Hypothalamus (tissue), 51 donors: ENCODE measurements around the gene PPP1R13B.
A peak's percentile ranks its signal among the peaks of the same experiment; 100 is the strongest.
"Not testable (repeated sequence)": the region's sequence is repeated elsewhere in the genome, so short reads cannot be mapped to it uniquely, and the experiment has no call there.

ENCODE experiments used
- DNase-seq, 51 donors: peaks; one replicate each; lab custom pipeline; 2025; lab: John Stamatoyannopoulos, UW

Gene PPP1R13B

DNA sequence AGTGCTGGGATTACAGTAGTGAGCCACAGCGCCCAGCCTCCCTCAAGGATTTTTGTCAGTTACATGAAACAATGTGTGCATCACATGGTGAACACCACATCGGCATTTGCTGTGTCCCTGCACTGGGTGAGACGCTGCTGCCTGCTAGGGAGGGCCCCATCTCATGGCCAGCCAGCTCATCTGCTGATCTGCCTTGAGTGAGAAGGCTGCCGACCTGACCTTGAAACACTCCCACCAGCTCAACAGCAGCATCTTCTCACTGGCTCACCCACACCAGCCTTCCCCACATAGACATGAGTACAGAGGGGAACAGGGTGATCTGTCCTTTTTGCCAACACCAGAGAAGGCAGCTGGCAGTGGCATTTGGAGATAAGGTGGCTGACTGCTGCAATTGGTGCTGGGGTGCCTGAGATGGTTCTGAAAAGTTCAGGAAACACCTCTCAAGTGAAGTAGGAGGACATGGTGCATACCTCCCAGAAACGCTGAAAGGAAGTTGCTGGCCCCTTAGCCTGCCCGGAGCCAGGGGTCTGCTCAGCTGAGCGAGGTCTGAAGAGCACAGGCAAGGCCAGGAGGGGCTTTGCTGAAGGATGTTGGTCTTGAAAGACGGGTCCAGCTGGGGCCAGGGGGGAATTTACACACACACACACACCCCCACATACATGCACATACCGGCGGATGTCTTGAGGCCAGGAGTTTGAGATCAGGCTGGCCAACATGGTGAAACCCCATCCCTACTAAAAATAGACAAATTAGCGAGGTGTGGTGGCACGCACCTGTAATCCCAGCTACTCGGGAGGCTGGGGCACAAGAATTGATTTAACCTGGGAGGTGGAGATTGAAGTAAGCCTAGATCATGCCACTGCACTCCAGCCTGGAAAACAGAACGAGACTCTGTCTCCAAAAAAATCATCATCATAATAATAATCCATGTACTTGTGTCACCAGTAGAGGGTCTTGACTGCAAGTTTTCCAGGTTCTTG lies 14.3 kb upstream of the PPP1R13B start:
- DNase-seq = no peak

DNA sequence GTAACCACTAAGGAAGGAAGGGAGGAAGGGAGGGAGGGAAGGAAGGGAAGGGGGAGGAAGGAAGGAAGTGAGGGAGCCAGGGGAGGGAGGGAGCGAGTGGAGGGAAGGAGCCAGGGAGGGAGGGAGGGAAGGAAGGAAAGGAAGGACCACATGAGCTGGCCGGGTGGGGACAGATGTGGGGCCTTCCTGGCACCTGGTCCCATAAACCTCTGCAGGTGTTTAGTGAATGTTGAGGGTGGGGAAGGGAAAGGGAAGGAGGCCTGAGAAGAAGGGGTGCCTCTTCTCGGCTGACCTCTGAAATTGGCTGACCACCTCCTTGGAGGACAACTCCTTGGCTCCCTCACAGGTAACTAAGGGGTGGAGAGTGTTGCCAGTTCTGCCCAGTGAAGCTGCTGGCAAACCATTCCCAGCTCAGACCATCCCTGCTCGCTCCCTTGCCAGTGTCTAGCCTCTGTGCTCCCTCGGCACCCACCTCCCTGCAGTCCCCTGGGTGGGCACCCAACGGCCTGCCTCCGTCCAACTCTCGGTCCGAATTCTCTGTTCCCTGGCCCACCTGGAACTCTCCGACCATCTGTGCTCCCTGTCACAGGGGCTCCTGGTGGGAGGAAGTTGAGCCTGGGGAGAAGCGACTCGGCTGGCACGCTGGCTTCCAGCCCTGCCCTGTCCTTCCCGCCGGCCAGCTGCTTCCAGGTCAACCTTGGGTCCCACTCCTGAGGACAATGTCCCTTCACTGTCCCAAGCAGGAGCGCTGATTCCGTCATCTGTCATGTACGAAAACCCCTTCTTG lies 12.2 kb upstream of the PPP1R13B start:
- no peak for DNase-seq

DNA sequence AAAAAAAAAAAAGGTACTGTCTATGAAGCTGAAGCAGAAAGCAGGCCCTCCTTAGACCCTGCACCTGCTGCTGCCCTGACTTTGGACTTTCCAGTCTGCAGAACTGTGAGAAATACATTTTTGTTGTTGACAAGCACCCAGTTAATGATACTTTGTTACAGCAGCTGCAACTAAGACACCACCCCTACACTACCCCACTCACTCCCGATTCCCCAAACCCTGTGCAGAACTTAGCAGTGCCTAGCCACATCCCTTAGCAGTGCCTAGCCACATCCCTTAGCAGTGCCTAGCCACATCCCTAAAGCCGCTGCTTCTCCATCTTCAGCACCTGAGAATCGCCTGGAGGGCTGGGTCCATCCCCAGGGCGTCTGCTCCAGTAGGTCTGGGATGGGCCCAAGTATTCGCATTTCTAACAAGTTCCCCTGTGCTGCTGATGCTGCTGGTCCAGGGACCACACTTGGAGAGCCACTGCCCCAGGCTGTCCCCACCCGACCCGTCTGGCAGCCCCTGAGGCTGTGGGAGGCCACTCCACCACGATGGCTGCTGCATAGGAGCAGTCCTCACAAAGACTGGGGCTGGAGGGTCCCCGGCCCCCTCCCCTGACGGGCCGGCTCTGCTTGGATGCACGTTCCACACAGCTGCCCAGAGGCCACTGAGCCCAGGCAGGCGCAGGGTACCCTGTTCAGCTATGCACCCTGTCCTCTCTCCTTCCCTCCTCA lies 10.8 kb upstream of the PPP1R13B start:
- DNase-seq = no peak

DNA sequence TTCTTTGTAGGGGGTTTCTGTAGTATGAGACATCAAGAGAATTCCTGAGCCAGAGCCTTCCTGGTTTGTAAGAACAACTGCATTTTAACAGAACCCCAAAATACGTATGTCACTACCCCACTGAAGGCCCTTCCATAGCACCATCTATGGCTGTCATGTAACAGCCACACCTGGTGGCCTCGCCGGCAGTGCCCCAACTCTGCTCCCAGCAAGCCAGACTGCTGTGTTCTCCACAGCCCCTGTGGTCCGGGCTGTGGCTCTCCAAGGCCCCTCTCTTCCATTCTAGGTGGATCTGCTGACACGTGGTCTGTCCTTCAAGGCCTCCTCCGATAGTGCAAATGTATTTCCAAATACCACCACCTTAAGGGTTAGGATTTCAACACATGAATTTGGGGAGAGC lies 9.9 kb upstream of the PPP1R13B start:
- no peak for DNase-seq

DNA sequence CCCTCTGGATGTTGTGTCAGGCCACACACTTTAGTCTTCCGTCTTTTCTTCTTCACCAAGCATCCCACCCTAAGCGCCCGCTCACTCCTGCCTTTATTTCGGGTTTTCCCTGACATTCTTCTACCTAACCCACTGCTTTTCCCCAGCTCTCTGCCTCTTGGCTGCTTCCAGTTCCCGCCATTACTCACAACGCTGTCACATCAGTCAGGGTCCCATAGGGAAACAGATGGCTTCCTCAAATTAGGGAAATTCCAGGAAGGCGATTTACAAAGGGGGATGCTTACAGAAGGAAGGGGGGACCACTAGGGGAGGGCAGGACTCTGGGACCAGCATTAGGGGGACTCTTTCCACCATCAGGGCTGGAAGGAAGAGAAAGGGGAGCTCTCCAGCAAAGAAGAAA lies 9.2 kb upstream of the PPP1R13B start:
- DNase-seq = no peak

DNA sequence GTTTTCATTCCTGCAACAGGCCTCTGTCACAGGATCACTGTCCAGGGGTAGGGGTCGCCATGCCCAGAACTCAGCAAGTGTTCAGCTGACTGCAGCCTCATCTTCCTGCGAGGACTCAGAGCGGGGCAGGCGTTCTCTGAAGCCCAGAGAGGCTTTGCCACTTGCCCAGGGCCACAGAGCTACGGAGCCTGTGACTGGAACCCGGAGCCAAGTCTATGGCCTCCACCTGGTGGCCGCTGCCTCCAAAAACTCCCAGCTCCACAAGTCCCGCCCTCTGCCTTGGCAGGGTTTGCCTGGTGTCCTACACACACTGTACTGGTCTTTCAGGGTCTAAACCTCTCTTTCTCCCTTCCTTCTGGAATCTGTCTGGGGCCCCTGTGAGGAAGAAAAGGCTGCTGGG lies 8.7 kb upstream of the PPP1R13B start:
- no peak for DNase-seq

DNA sequence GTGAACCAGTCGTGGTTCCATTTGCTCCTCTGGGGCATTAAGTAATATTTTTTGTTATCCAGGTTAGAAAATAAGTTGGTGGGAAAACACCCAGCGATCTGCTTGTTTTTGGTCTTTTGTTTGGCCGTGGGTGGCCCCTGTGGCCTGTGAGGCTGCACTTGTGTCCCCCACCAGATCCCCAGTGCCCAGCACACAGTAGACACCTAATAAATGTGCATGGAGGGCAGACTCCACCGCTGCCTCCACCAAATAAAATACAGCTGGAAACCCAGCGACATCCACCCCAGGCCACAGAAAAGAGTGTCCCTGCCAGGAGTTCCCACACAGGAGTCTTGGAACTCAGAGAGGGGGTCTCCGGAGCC lies 8.3 kb upstream of the PPP1R13B start:
- no peak for DNase-seq

DNA sequence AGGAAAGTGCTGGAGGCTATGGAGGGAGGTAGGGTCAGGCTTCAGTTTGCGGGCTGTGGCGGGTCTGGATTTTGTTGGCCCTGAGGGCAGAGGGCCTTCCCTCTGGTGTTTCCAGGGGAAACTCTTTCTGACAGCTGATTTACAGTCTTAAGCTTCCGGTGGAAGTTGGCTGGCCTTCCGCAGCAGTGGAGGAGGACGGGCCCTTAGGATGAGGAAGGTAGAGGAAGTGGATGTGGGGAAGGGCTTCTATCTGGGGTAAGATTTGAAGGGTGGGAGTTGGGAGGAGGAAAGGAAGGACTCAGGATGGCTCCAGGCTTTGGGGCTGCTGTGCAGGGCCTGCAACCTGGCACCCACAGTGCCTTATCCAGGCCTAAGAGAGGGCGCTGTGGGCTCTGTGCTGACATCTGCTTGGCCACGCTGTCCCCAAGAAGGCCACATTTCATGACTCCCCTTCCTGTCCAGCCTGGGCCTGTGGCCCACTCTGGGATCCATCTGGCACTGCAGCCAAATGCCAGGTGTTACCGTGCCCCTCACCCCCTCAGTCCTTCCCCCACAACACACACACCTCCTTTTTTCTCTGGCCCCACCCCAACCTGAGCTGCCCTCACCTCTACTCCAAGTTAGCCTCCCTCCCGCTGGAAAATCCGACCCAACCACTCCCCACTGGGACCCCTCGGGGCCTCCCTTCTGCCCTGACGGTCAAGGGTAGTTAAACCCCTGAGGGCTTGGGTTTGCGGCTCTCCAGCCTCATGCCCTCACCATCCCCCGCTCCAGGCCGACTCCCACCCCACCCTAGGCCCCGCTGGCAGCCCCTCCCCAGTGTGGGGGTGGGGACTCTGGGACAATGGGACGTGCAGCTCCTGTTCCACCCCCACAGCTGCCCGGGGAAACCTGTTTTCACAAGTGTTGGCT lies 7.7 kb upstream of the PPP1R13B start:
- DNase-seq = no peak

DNA sequence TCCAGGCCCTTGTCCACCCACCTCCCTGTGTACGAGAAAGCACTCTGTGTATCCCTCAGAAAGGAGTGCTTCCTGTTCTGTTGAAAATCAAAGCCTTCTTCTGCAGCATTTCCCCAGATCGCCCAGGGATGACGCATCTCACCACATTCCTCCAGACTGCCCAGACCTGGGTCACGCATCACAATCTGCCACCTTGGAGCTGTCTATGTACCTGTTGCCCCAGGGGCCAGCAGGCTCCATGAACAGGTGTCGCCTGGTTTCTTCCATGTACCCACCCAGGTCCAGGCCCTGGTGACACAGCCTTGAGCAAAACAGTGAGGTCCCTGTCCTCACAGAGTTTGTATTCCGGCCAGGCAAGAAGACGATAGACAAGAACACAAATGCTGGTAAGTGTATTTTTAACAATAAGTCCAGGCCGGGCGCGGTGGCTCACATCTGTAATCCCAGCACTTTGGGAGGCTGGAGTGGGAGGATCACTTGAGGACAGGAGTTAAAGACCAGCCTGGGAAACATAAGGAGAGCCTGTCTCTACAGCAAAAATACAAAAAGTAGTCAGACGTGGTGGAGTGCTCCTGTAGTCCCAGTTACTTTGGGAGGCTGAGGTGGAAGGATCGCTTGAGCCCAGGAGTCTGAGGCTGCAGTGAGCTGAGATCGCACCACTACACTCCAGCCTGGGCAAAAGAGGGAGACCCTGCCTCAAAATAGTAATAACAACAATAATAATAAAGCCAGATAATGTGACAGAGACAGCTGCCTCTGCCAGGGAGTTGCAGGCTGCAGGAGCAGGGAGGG lies 6.8 kb upstream of the PPP1R13B start:
- no peak for DNase-seq

DNA sequence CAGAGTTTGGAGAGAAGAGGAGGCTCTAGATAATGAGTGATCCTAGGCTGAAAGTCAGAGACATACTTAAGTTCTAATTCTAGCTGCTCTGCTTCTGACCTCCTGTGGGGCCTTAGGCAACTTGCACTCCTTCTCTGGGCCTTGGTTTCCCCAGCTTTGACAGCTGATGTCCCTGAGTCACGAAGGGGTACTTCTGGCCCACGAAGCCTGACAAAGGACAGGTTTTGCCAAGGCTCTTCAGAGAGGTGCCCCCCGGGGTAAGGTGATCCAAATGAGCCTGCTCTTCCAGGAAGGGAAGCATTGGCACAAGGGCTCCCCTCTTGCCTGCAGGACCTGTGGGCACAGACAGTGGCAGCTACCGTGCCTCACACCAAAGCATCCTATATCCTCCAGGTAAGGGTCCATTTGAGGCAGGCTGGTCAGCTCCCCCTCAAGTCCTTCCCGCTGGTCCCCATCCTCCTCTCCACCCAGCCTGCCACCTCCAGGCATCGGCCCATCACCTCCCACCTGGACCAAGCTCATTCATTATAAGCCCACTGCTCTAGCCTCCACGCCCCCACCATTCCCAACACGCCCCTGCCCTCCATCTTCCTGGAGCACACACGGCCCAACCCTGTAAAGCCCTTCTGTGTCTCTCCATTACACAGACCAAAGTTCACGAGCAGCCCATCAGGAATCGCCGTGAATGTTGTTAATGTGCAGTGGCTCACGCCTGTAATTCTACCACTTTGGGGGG lies 1.9 kb upstream of the PPP1R13B start:
- DNase-seq = peak in 1 of 51 donors; percentile 26

DNA sequence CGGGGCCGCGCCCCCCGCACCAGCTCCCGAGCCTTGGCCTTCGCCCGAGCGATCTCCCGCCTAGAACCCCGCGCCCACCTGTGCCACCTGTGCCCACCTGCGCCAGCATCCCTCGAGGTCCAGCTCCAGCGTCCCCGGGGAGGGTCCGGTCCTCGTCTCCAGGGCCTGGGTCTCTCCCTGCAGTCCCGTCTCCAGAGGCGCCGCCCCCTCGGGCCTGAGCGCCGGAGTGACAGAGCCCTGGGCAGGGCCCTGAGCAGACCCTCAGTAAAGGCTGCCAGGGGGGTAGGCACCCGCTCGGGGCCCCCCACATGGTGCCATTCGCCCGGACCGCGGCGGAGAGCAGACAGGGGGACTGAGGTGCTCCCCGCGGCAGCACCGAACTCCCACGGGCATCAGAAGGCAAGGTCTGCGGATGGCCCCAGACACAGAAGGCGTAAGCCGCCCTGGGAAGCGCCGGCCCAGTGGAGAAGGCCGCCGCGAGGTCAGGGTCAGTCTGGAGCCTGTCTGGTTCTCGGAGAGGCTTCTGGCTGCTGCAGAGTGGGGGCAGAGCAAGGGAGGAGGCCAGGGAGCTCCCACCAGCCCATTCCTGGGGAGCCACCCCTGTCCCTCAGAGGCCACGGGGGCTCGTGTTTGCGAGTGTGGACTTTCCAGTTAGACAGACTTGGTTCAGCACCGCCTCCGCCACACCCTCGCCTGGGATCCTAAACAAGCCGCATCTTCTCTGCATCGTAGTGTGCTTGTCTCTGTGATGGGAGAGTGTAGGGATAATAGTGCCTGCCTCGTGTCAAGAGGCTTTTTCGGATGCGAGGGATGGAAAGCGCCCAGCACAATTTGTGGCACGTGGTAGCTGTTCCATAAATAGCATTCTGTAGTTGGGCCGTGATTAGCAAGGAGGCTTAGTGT lies 1.1 kb upstream of the PPP1R13B start:
- DNase-seq = peak in 7 of 51 donors; percentile 22 to 52 (median 36)

DNA sequence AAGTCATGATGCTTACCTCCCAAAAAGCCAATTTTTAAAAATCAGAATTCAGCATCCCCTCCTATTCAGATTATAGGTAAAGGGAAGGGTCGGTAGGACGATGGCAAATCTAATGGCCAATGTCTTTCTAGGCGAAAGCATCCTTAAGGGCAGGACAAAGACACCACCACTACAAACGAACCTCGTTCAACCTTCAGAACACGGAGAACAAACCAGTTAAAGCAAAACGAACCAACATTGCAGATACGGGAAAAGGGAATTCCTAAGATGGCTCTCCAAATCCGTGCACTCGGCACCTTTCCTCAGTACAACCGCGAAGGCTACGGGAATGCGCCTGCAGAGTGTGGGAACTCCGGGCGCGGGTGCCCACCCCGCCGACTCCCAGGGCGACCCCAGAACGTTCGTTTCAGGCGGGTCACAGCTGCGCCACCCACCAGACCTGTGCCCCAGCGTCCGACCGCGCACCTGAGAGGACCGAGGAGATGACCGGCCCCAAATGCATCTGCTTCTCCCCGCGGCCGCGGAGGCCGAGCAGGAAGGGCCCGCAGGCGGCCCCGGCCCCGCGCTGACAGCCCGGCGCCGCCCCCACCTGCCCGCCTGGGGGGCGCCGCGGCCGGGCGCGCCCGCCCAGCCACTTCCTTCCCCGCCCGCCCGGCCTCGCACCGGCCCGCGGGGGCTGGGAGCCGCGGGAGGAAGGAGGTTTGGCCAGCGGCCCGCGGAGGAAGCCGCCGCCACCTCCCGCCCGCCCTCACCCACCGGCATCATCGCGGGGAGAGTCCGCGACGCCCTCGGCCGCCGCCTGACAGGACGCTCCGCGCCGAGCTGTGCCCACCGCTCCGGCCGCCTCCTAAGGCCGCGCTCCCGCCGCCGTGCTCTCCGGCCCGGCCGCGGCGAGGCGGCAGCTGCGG lies 578 bp downstream of the PPP1R13B start:
- peak in 6 of 51 donors; percentile 6 to 58 (median 27) for DNase-seq

DNA sequence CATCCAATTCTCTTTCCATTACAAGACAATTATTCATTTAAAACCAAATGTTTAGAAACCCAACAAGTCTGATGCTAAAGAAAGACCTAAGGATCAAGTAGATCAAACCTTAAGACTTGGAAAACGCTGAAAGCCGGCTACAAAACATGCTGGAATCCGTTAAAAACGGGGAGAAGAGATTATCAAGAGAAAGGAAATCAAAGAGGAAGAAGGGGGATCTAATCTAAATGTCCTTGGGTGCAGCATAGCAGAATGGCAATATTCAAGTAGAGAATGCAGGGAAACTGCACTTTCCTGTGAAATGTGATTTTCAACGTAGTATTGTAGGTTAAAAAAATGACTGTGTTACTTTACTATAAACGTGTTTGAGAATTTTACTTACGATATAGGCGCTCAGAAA lies 1.3 kb downstream of the PPP1R13B start:
- no peak for DNase-seq

DNA sequence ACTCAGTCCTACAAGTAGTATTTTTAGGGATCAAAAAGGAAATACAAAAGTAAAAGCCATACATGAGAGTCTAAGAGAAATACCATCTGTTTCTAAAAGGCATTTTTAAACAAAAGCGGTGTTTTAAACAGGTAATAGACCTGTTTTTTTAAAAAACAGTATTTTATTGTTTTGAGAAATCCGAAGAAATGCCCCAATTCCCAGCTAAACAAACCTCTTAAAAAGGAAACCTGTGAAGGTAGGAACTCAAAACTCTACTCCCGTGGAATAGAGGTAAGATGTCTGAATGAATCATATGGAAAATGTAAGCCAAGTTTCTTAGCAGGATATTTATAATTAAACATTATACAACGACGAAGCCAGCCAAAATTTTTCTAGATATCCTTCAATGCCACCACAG lies 2.0 kb downstream of the PPP1R13B start:
- no peak for DNase-seq

DNA sequence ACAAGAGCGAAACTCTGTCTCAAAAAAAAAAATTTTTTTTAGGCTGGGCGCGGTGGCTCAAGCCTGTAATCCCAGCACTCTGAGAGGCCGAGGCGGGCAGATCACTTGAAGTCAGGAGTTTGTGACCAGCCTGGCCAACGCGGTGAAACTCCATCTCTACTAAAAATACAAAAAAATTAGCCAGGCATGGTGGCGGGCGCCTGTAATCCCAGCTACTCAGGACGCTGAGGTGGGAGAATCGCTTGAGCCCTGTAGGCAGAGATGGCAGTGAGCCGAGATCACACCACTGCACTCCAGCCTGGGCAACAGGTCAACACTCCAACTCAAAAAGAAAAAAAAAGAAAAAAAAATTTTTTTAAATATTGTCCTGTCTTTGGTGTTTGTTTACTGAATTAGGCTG lies 6.1 kb downstream of the PPP1R13B start:
- not testable (repeated sequence) for DNase-seq

DNA sequence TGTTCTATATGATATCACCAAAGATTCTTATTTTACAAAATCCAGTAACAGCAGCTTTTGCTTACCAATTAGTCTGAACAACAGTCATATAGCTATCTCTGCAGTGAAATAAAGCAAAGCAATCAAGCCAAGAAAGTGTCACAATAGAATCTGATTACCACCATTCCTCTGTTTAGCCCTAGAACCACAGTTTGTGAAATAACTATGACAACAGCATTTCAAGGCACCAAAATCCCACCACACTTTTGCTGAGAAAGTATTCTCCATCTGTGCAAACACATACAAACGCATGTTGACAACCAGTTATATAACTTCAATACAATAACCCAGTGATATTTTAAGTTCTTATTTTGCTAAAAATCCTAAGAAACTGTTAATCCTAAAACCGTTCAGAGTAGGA lies 7.4 kb downstream of the PPP1R13B start:
- no peak for DNase-seq
